Stimulated activated naive CD8-positive, alpha-beta T cell treated with anti-CD3 and anti-CD28 coated beads, Interleukin-15, amount 100 ng/mL, for 72 hours (primary cell): ENCODE measurements around the gene TMPRSS13.

Source experiments
- ATAC-seq: fragments of 150-1000 bp; cut with Tn5 transposase; 2 replicates; pipeline ENCODE4 v1.10.0; 2021; ENCODE audit warnings: mild to moderate bottlenecking, moderate library complexity
- DNase-seq, 2 donors: peaks; one replicate each; pipeline ENCODE4 v3.0.0; 2021 to 2022
- H3K27ac Mint-ChIP-seq, 2 donors: one replicate each; pipeline ENCODE4 v1.8.0; 2022; ENCODE audit warnings: mild to moderate bottlenecking in 2 of 2, mixed read lengths in 2 of 2, moderate library complexity in 2 of 2
- H3K27me3 Mint-ChIP-seq: one replicate; pipeline ENCODE4 v1.8.0; 2022; ENCODE audit warnings: mixed read lengths
- H3K4me1 Mint-ChIP-seq: one replicate; pipeline ENCODE4 v1.8.0; 2022; ENCODE audit warnings: mild to moderate bottlenecking, mixed read lengths
- H3K4me3 Mint-ChIP-seq, 2 donors: one replicate each; pipeline ENCODE4 v1.8.0; 2022; ENCODE audit warnings: mild to moderate bottlenecking in 2 of 2, mixed read lengths in 2 of 2, moderate library complexity in 1 of 2
- H3K9me3 Mint-ChIP-seq, 2 donors: one replicate each; pipeline ENCODE4 v1.8.0; 2022; ENCODE audit warnings: mixed read lengths in 2 of 2

TMPRSS13 gene

DNA sequence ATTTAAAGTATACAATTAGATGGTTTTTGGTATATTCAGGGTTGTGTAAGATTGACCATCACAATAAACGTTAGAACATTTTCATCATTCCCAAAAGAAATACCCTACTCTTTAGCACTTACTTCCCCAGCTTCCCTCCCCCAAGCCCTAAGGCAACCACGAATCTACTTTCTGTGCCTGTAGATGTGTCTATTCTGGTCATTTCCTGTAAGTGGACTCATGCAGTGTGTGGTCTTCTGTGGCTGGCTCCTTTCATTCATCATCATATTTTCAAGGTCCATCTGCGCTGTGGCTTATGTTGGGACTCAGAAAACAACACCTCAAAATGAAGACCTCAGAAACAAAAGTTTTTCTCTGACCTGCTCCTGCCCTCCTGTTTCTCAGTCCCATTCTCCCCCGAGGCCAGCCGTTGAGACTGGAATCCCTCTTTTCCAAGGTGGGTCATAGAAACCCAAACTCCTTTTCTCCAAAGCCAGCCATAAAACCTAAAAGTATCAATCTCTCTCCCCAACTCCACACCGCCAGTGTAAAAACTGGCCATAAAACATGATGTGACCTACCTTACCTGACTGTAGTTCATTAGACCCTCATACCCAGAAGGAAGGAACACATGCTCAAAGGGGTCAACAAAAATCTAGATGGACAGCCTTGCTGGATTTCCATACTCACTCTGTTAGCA is 12.9 kb upstream of the TMPRSS13 start:
- no peak for DNase-seq

DNA sequence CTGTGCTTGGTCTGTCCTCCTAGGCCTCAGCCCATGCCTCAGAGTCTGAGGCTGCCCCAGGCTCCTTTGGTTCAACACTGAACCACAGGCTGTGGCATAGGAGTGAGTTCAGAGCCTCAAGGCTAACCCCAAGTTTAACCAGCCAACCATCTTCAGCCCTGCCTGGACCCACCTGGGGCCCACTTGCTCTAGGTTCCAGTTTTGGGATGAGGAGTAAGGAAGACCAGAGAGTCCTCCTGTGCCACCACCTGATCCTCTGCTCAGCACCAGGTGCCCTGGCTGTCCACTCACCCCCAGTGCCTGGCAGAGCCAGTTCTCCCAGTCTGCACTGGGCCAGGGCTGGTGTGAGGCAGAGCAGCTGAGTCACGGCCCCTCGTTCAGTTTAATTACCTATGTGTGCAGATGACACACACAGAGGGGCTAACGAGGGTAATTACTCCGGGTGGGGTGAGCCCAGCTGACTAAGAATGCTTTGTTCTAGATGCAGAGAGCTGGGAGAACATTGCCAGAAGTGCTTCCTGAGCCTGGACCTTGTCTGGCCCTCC is 12.0 kb upstream of the TMPRSS13 start:
- Mint-ChIP-seq H3K27ac (peak overlapping the region in 1 of 2 donors; percentile 57), H3K27me3 (no peaks in the 10 kb centered on the region), H3K4me3 (no peak overlapping the region), H3K4me1 (peaks cover 37% of the 10 kb centered on the region), H3K9me3 (peaks cover 0 to 6% of the 10 kb centered on the region in 2 donors)
- no peak for DNase-seq
- ATAC-seq: no peak

More for the DNA sequence above, 12.9 kb upstream of the TMPRSS13 start:
- H3K27me3 Mint-ChIP-seq: no peaks in the 10 kb centered on the region
- peaks cover 40% of the 10 kb centered on the region for H3K4me1 Mint-ChIP-seq
- ATAC-seq: no peak
- H3K4me3 Mint-ChIP-seq: no peak overlapping the region
- H3K27ac Mint-ChIP-seq: peak overlapping the region in 1 of 2 donors; percentile 28
- peaks cover 0 to 6% of the 10 kb centered on the region in 2 donors for H3K9me3 Mint-ChIP-seq

DNA sequence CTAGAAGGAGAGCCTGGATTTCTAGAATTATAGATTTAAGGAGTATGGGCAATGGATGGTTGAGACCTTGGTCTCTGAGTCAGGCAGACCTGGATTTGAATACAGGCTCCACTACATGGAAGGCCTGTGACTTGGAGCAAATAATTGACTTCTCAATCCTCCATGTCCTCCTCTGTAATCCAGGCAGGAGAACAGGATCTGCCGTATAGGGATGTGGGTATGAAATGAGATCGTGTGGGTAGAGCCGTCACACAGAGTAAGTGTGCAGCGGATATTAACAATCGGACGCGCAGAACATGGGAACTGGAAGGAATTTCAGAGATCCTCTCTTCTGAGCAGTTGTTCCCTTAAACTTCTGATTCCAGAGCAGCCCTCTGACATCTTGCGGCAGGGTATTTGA is 11.5 kb upstream of the TMPRSS13 start:
- H3K27me3 Mint-ChIP-seq: no peaks in the 10 kb centered on the region
- peaks cover 0 to 6% of the 10 kb centered on the region in 2 donors for H3K9me3 Mint-ChIP-seq
- peak overlapping the region in 1 of 2 donors; percentile 42 for H3K27ac Mint-ChIP-seq
- H3K4me1 Mint-ChIP-seq: peaks cover 35% of the 10 kb centered on the region
- ATAC-seq (no peak), DNase-seq (no peak)
- no peak overlapping the region for H3K4me3 Mint-ChIP-seq

DNA sequence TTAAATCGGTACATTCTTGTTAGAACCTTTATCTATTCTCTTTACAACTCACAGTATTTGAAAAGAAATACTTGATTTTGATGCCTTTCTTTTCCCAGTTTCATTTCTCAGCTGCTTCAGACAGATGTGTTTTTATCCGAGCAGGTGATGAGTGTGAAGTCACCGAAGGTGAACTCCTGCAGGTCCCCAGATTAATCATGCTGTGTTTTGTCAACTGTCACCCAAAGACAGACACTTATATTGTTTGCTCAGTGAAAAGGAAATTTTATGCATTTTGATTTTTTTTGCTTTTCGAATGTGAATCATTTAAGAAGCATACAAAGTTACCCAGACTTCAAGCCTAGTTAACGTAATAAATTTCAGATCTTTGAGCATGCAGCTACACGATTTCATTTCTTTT is 7.8 kb upstream of the TMPRSS13 start:
- Mint-ChIP-seq H3K27me3 (no peaks in the 10 kb centered on the region), H3K9me3 (no peaks in the 10 kb centered on the region), H3K4me3 (no peak overlapping the region), H3K27ac (no peak overlapping the region), H3K4me1 (peaks cover 47% of the 10 kb centered on the region)
- DNase-seq: no peak
- no peak for ATAC-seq

DNA sequence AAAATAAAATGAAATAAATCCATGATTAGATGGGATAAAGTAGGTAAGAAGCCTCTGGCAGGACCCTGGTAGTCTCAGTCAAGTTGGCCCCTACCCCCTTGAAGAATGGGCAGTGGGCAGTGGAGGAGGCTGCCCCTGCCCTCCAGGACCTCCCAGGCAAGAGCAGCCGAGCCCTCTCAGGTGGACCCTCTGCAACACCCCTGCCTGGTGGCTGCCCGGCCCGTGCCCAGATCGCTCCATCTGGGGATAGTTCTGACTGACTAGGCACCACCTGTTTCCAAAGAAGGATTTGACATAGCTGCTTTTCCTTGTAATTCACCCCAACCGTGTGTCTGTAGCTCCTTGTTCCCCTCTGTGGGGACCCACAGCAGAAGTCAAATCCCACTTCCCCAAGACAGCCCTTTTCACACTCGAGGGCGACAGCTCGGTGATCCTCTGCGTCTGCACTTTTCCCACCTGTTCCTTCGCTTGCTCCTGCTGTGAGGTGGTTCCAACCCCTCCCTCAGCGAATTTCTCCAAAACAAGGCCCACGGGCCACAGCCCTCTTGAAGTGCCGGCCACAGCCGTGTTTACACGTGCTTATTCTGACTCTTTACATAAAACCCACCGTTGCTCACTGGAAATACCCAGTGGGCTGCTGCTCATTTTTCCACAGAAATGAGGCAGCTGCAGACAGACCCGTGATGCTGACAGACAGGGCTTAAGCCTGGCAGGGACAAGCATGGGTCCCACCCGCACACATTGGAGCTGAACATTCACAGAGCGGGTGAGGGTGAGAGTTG is 5.5 kb upstream of the TMPRSS13 start:
- no peak for ATAC-seq
- peak in 1 of 2 donors; percentile 21 for DNase-seq
- Mint-ChIP-seq H3K27me3 (no peaks in the 10 kb centered on the region), H3K4me3 (peak overlapping the region; percentile 17 to 19), H3K9me3 (no peaks in the 10 kb centered on the region), H3K27ac (peak overlapping the region in 1 of 2 donors; percentile 23), H3K4me1 (peaks cover 66% of the 10 kb centered on the region)

DNA sequence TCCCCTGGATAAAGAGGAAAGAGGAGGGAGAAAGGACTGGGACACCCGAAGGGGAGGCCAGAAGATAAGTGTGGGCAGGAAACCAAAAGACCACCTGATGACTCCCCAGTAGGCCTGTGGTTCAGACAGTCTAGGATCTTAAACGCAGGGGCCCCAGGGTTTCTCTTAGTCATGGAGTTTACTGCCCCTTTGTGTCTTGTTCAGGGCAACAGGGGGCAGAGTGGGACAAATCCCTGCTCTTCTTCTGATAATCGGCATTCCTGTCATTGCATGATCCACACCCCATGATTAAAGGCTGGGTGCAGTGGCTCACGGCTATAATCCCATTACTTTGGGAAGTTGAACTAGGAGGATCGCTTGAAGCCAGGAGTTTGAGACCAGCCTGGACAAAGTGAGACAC is 4.7 kb upstream of the TMPRSS13 start:
- Mint-ChIP-seq H3K4me3 (peak overlapping the region; percentile 19 to 32), H3K9me3 (no peaks in the 10 kb centered on the region), H3K4me1 (peaks cover 74% of the 10 kb centered on the region), H3K27ac (peak overlapping the region in 1 of 2 donors; percentile 72), H3K27me3 (no peaks in the 10 kb centered on the region)
- DNase-seq (peak in 1 of 2 donors; percentile 37), ATAC-seq (peak; percentile 56)

DNA sequence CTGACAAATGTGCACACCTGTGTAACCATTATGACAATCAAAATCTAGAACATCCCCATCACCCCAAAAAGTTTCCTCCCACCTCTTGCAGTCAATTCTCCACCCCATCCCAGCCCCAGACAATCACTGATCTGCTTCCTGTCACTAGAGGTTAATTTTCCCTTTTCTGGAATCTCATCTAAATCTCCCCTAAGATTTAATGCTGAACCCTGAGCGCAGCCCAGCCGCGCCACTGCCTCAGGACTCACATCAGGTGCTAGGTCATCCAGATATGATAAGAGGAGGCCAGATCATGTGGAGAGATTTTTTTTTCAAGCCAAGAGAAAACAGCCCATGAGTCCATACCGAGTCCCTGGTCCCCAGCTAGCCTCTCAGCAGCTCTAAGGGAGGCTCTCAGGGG is 4.3 kb upstream of the TMPRSS13 start:
- peak overlapping the region in 1 of 2 donors; percentile 5 for H3K27ac Mint-ChIP-seq
- H3K9me3 Mint-ChIP-seq: no peaks in the 10 kb centered on the region
- ATAC-seq (peak; percentile 1), DNase-seq (no peak)
- no peaks in the 10 kb centered on the region for H3K27me3 Mint-ChIP-seq
- peak overlapping the region in 1 of 2 donors; percentile 19 for H3K4me3 Mint-ChIP-seq
- peaks cover 78% of the 10 kb centered on the region for H3K4me1 Mint-ChIP-seq

DNA sequence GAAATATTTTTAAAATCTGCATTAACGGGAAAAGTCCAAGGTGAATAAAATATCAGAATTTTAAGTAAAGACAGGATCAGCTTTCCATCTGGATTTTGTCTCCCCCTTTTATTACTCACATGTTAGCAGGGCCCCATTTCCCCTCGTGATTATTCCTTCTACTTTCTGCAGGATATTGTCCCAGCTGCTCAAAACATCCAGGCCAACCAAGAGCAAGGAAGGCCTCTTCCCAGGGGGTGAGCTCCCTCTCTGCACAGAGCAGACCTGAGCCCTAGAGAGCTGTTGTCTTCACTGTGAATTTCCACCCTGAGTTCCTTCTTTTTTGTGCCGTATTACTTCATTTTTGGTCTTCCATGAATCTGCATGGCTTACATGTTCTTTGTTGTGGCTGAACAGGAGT is 3.7 kb upstream of the TMPRSS13 start:
- DNase-seq: no peak
- H3K4me1 Mint-ChIP-seq: peaks cover 83% of the 10 kb centered on the region
- H3K4me3 Mint-ChIP-seq: no peak overlapping the region
- ATAC-seq: no peak
- no peaks in the 10 kb centered on the region for H3K9me3 Mint-ChIP-seq
- H3K27me3 Mint-ChIP-seq: no peaks in the 10 kb centered on the region
- no peak overlapping the region for H3K27ac Mint-ChIP-seq

DNA sequence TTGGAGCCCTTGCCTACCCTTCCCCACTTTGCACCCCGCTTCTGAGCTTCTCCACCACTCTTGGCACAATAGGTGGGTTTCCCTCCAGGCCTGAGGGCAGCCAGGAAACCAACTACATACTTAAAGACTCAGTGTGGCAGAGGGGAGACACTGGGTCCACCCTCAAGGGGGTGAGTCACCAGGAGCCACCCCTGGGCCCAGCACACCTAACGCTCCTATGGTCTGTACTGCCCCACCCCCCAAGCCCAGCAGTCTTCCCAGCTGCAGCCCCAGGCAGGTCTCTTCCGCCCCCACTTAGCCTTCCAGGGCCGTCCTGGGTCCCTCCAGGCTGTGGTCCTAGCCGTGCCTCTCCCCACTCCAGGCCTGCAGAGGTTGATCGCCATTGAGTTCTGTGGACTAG is 3.2 kb upstream of the TMPRSS13 start:
- peak; percentile 43 for ATAC-seq
- peak overlapping the region; percentile 69 to 75 for H3K4me3 Mint-ChIP-seq
- no peaks in the 10 kb centered on the region for H3K9me3 Mint-ChIP-seq
- peaks cover 85% of the 10 kb centered on the region for H3K4me1 Mint-ChIP-seq
- peak overlapping the region; percentile 95 to 97 for H3K27ac Mint-ChIP-seq
- peak in 1 of 2 donors; percentile 24 for DNase-seq
- H3K27me3 Mint-ChIP-seq: no peaks in the 10 kb centered on the region

DNA sequence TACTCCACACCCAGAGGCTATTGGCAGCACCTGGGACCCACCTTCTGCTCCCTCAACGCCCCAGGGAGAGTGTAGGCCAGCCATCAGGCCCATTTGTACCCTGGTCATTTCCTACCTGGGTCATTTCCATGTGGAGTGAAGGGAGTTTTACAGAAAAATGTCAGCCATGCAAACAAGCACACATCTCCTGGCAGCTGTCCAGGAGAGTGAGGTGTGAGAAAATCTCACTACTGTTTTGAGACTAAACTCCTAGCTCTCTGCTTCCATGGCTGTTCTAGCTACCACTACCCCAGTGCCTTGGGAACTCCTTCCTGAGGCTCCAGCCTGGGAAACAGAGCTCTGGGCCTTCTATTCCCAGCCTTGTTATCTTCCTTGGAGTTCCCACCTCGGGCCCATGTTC is 2.8 kb upstream of the TMPRSS13 start:
- ATAC-seq: peak; percentile 70
- peak; percentile 66 to 78 for DNase-seq
- Mint-ChIP-seq H3K4me1 (peaks cover 85% of the 10 kb centered on the region), H3K4me3 (peak overlapping the region; percentile 69 to 75), H3K9me3 (no peaks in the 10 kb centered on the region), H3K27ac (peak overlapping the region; percentile 97 to 99), H3K27me3 (no peaks in the 10 kb centered on the region)

DNA sequence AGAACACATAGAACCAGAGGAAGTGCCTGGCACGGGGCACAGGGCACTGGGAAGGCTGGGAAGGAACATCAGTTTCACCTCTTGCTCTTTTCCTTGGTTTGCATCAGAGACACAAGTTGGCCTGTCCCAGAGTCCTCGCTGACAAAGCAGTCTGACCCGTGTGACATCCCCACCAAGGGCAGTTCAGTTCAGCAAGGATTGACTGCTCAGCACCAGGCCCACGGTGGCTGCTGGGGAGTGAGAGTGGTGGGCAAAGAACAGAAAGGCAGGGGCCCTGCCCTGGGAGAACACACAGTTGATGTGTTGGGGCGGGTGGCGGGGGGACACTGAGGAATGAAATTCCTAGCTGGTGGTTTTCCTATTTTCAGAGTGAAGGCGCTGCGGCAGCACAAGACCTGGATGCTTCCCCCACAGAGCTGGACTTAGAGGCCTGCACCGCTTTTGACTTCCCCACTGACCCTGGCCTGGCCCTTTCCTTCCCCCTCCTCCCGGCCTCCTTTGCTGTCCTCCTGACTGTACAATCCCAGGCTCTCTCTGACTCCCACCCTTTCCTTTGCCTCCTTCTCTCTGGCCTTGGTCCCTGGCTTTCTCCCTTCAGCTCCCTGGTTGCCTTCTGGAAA is 2.2 kb upstream of the TMPRSS13 start:
- DNase-seq (no peak), ATAC-seq (peak; percentile 36)
- H3K27me3 Mint-ChIP-seq: no peaks in the 10 kb centered on the region
- peak overlapping the region; percentile 72 to 75 for H3K4me3 Mint-ChIP-seq
- peak overlapping the region; percentile 97 to 99 for H3K27ac Mint-ChIP-seq
- H3K4me1 Mint-ChIP-seq: peaks cover 82% of the 10 kb centered on the region
- no peaks in the 10 kb centered on the region for H3K9me3 Mint-ChIP-seq

DNA sequence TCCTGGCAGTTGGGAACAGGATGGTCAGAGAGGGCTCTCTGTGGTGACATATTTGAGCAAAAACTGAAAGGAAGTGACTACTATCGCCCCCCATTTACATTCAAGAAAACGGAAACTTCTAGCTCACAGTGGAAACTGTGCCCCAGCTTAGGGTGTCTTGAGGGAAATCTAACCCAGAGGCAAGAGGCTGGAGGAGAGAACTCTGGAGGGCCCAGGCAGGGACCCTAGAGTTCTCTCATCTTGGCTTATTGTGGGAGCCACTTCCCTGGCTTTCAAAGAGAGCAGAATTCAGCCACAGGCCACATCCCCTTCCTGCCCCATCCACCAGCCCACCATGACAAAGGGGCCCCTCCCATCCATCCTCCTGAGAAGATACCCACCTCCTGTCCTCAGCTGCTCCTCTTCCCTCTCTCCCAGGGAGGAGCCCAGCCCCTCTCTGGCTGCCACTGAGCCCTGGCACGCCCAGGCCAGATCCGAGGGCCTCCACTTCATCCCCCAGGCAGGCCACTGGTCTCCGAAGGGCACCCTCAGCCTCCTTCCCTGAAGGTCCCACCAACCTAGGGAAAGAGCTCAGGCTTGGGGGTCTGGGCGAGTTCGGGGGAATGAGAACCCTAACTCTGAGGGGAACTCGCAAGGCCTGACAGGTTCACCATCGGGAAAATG is 1.6 kb upstream of the TMPRSS13 start:
- ATAC-seq (peak; percentile 72), DNase-seq (peak; percentile 35 to 51)
- Mint-ChIP-seq H3K27me3 (no peaks in the 10 kb centered on the region), H3K4me3 (peak overlapping the region; percentile 58 to 72), H3K4me1 (peaks cover 77% of the 10 kb centered on the region), H3K9me3 (no peaks in the 10 kb centered on the region), H3K27ac (peak overlapping the region; percentile 95 to 97)

DNA sequence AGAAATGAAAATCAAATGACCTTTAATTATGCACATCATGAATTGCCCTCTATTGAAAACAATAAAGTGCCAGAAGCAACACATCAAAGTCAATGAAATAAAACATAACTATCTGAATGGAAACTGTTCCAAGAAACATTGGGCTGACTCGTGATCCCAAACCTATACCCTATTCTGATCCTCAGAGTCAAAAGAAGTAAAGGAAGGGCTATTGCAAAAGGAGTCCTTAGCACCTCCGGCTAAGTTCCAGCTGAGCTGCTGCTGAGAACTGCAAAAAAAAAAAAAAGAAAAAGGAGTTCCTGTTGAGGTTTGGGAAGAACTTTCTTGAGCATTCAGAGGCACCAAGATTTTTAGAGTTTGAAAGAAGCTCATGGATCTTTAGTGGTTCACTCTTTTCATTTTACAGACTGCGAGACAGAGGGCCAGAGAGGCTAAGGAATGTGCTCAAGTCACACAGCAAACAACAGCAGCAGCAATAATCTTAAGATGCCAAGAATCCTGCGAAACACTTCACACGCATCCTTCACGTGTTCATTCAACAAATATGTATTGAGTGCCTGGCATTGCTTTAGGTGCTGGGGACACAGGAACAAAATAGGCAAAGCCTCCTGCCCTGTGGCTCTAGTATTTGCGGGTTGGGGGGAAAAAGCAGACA is 841 bp upstream of the TMPRSS13 start:
- Mint-ChIP-seq H3K9me3 (no peaks in the 10 kb centered on the region), H3K4me3 (peak overlapping the region; percentile 58 to 72), H3K27me3 (no peaks in the 10 kb centered on the region), H3K4me1 (peaks cover 73% of the 10 kb centered on the region), H3K27ac (peak overlapping the region; percentile 45 to 97)
- no peak for DNase-seq
- ATAC-seq: no peak

DNA sequence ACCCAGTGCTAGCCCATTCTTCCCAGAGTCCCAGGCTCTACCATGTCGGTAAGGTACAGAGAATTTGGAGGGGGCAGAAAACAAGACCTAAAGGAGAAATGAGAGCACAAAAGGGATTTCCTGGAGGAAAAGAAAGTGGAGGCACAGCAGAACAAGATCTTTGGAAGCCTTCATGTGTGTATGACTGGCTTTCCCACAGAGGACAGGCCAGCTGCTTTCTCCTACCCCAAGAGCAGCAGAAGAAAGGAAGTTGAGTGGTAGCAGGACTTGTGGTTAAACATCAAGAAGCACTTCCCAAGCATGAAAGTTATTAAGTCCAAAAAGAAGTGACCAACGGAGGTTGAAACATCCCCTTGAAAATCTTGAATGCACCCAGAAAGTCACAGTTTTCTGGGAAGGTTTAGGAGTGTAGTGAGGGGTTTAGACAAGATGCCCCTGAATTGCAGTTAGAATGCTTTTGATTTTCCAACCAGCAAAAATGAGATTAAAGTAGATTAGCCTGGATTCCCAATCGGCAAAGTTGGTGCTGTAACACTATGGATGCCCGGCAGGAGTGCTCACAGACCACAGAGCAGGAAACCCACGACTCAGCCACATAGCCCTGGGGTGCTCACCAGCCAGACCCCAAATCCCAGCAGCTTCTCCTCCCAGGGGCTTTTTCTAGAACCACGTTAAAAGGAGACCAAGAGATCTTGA is 608 bp downstream of the TMPRSS13 start:
- Mint-ChIP-seq H3K27ac (peak overlapping the region; percentile 41 to 77), H3K4me1 (peaks cover 58% of the 10 kb centered on the region)

More for the DNA sequence above, 608 bp downstream of the TMPRSS13 start:
- Mint-ChIP-seq H3K27me3 (no peaks in the 10 kb centered on the region), H3K9me3 (no peaks in the 10 kb centered on the region), H3K4me3 (peak overlapping the region; percentile 21 to 61)
- ATAC-seq (no peak), DNase-seq (no peak)
